ENCODE results near the gene CRYAA.

CRYAA gene

GRCh38 chr21:43207868-43208267 is 39.1 kb downstream of the CRYAA start:
- Histone ChIP-seq H3K27ac (replicated peaks) (no peak overlapping the region), H3K4me3 (replicated peaks; ENCODE audit: insufficient read depth, low read length) (no peak overlapping the region), H3K27me3 (ENCODE audit: insufficient read depth, poor library complexity, severe bottlenecking) (no peaks in the 10 kb centered on the region)
- no peak for TF ChIP-seq GABPA (IDR thresholded peaks at IDR 0.05; ENCODE audit: low read depth)
- TF ChIP-seq REST (IDR thresholded peaks at IDR 0.05; ENCODE audit: insufficient replicate concordance, low read depth) = no peak
- TF ChIP-seq POLR2AphosphoS5 (IDR thresholded peaks at IDR 0.05; ENCODE audit: low read depth) = no peak
- no peak for TF ChIP-seq SPI1 (IDR thresholded peaks at IDR 0.05; ENCODE audit: borderline replicate concordance, low read depth)
- no peak for TF ChIP-seq CTCF (IDR thresholded peaks at IDR 0.05; ENCODE audit: insufficient read depth, low read length)
- DNase-seq (ENCODE audit: low read depth in 1 of 2, low spot score in 1 of 2) = no peak

GRCh38 chr21:43208561-43209332 is 39.9 kb downstream of the CRYAA start:
- DNase-seq (ENCODE audit: low read depth in 1 of 2, low spot score in 1 of 2) = no peak
- H3K27ac ChIP-seq (replicated peaks) = no peak overlapping the region
- TF ChIP-seq SPI1 (IDR thresholded peaks at IDR 0.05; ENCODE audit: borderline replicate concordance, low read depth) = no peak
- no peak for TF ChIP-seq CTCF (IDR thresholded peaks at IDR 0.05; ENCODE audit: insufficient read depth, low read length)
- TF ChIP-seq POLR2AphosphoS5 (IDR thresholded peaks at IDR 0.05; ENCODE audit: low read depth) = no peak
- TF ChIP-seq GABPA (IDR thresholded peaks at IDR 0.05; ENCODE audit: low read depth) = no peak
- TF ChIP-seq REST (IDR thresholded peaks at IDR 0.05; ENCODE audit: insufficient replicate concordance, low read depth) = no peak

DNA sequence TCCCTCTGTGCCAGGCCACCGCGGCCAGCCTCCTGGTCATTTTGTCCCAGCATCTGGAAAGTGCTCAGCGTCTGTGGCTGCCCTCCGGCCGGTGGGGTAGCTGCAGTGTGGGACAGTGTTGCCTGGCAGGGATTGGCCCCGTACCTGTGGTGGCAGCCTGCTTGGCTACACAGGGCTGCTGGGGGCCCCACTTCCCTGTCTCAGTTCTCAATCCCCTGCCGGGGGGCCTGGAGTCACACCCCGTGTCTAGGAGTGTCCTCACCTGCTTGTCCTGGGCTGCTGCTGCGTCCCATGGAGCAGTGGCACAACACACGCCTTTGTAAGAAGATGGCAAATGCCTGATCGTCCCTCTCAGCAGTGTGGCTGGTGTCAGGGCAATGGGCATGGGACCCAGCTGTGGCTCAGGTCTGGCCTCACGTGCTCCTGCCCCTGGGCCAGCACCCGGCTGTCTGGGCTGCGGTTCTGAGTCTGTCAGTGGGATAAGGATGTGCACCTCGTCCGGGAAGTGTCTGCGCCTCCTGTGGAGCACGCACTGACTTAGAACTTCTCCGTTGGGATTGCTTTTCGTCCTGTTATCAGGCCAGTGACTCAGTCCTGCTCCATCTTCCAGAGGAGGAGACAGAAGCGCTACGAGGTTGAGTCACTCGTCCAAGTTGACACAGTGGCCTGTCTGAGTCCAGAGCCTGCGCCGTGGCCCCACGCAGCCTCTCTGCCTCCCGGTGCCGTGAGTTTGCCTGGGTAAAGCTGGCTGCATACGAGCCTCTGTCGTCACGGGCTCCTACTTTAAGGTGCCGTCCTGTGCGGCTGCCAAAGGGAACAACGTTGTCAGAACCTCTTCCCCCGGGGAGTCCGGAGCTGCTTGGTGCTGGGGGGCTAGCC is 41.0 kb downstream of the CRYAA start:
- no peak overlapping the region for H3K27ac ChIP-seq (replicated peaks)
- TF ChIP-seq POLR2AphosphoS5 (IDR thresholded peaks at IDR 0.05; ENCODE audit: low read depth) (no peak), GABPA (IDR thresholded peaks at IDR 0.05; ENCODE audit: low read depth) (no peak), CTCF (IDR thresholded peaks at IDR 0.05; ENCODE audit: insufficient read depth, low read length) (no peak), REST (IDR thresholded peaks at IDR 0.05; ENCODE audit: insufficient replicate concordance, low read depth) (no peak), SPI1 (IDR thresholded peaks at IDR 0.05; ENCODE audit: borderline replicate concordance, low read depth) (no peak)
- DNase-seq (ENCODE audit: low read depth in 1 of 2, low spot score in 1 of 2) = no peak
- no peaks in the 10 kb centered on the region for H3K27me3 ChIP-seq (ENCODE audit: insufficient read depth, poor library complexity, severe bottlenecking)
- H3K4me3 ChIP-seq (replicated peaks; ENCODE audit: insufficient read depth, low read length) = no peak overlapping the region

More at GRCh38 chr21:43208561-43209332, 39.9 kb downstream of the CRYAA start:
- Histone ChIP-seq H3K27me3 (ENCODE audit: insufficient read depth, poor library complexity, severe bottlenecking) (no peaks in the 10 kb centered on the region), H3K4me3 (replicated peaks; ENCODE audit: insufficient read depth, low read length) (no peak overlapping the region)

All from HL-60 (cell line).